Measurements from ENCODE around the gene FCER1G. TPM values are rescaled to one million over a fixed set of nuclear protein-coding genes. Genes with fewer than 3 reads are reported as not detected.

FCER1G gene
- total and polyA plus RNA-seq, 9 of the 15 experiments (the other 6 are each of a cell fraction or from before 2014, with no cell fraction given): 0.15 to 0.69 (median 0.31) TPM; not detected in 2

DNA sequence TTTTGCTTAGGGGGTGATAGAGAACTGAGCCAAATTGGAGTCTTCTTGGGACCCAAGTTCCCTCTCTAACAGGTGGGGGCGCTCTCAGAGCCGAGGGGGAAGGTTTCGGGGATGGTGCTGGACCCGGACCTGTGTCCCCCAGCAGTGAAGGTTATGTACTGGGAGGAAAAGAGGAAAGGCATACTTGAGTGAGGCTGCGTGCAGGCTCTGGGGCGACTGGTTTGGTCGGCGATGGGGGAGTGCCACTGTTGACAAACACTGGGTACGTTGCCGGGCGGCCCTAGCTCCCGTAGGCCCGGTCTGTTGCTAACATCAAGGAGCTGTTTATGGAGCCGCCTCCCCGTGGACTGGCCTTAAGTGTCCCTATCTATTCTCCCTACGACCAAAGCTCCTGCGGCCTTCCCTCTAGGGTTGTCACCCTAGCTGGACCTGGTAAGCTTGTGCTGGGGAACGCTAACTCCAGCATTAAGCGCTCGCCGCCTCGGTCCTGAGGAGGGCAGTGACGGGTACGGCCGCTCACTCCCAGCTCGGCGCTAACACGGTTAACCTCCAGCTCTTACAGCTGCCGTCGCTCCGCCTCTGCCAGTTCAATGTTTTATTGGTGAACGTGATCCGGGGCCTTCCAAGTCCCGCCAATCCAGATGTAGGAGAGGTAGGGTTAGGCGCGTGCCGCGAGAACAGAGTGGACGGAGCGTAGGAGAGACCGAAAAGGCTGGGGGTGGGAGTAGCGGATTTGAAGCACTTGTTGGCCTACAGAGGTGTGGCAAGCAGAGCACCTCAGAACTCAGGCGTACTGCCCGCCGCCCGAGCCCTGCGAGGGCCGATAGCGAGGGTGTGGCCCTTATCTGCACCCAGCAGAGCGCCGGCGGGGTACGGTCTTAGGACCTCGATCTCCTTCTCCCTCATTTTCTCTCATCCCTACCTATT lies 49.1 kb upstream of the FCER1G start, which contains the start of gene PPOX (continued):
- TF ChIP-seq NR4A1 (CRISPR knock-in tag; IDR thresholded peaks at IDR 0.05) (no peak), NR4A1 (tag; IDR thresholded peaks at IDR 0.05) (no peak), SETDB1 (IDR thresholded peaks at IDR 0.05; ENCODE audit: low read length) (no peak), ZNF717 (CRISPR knock-in tag; IDR thresholded peaks at IDR 0.05) (no peak), ZNF583 (CRISPR knock-in tag; IDR thresholded peaks at IDR 0.05) (no peak), ZNF668 (CRISPR knock-in tag; IDR thresholded peaks at IDR 0.05) (no peak), TEAD2 (tag; IDR thresholded peaks at IDR 0.05) (no peak), NFATC3 (IDR thresholded peaks at IDR 0.05) (no peak), ZBTB11 (CRISPR knock-in tag; IDR thresholded peaks at IDR 0.05) (peak in 2 of 3 experiments; percentile 9 to 80; a peak in 2 of 6 replicates)
- TF ChIP-seq, protein P1, sequence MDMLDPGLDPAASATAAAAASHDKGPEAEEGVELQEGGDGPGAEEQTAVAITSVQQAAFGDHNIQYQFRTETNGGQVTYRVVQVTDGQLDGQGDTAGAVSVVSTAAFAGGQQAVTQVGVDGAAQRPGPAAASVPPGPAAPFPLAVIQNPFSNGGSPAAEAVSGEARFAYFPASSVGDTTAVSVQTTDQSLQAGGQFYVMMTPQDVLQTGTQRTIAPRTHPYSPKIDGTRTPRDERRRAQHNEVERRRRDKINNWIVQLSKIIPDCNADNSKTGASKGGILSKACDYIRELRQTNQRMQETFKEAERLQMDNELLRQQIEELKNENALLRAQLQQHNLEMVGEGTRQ (CRISPR knock-in tag; IDR thresholded peaks at IDR 0.05): peak; percentile 51
- TF ChIP-seq, protein P2, sequence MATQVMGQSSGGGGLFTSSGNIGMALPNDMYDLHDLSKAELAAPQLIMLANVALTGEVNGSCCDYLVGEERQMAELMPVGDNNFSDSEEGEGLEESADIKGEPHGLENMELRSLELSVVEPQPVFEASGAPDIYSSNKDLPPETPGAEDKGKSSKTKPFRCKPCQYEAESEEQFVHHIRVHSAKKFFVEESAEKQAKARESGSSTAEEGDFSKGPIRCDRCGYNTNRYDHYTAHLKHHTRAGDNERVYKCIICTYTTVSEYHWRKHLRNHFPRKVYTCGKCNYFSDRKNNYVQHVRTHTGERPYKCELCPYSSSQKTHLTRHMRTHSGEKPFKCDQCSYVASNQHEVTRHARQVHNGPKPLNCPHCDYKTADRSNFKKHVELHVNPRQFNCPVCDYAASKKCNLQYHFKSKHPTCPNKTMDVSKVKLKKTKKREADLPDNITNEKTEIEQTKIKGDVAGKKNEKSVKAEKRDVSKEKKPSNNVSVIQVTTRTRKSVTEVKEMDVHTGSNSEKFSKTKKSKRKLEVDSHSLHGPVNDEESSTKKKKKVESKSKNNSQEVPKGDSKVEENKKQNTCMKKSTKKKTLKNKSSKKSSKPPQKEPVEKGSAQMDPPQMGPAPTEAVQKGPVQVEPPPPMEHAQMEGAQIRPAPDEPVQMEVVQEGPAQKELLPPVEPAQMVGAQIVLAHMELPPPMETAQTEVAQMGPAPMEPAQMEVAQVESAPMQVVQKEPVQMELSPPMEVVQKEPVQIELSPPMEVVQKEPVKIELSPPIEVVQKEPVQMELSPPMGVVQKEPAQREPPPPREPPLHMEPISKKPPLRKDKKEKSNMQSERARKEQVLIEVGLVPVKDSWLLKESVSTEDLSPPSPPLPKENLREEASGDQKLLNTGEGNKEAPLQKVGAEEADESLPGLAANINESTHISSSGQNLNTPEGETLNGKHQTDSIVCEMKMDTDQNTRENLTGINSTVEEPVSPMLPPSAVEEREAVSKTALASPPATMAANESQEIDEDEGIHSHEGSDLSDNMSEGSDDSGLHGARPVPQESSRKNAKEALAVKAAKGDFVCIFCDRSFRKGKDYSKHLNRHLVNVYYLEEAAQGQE (IDR thresholded peaks at IDR 0.05; ENCODE audit: borderline replicate concordance): peak; percentile 26; the same call in 1 of the 2 replicates
- TF ChIP-seq, protein P2 (CRISPR knock-in tag; IDR thresholded peaks at IDR 0.05; ENCODE audit: low read depth): no peak; the same call in 1 of the 2 replicates
- TF ChIP-seq, protein P3, sequence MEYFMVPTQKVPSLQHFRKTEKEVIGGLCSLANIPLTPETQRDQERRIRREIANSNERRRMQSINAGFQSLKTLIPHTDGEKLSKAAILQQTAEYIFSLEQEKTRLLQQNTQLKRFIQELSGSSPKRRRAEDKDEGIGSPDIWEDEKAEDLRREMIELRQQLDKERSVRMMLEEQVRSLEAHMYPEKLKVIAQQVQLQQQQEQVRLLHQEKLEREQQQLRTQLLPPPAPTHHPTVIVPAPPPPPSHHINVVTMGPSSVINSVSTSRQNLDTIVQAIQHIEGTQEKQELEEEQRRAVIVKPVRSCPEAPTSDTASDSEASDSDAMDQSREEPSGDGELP (CRISPR knock-in tag; IDR thresholded peaks at IDR 0.05; ENCODE audit: borderline replicate concordance): peak; percentile 95
